Muscle layer of duodenum (tissue), 2 donors: ENCODE results near the gene OR1E1.
"Not testable (repeated sequence)": the region's sequence is repeated elsewhere in the genome, so short reads cannot be mapped to it uniquely, and the experiment has no call there.

Source experiments
- H3K27ac ChIP-seq: one replicate; pipeline ENCODE4 v1.7.0; 2013; ENCODE audit warnings: mild to moderate bottlenecking, low read length
- H3K27me3 ChIP-seq: one replicate; pipeline ENCODE4 v1.7.0; 2013; ENCODE audit warnings: low read depth, mild to moderate bottlenecking, control low read depth, low read length
- H3K36me3 ChIP-seq, 2 donors: one replicate each; pipeline ENCODE4 v1.7.0; 2013; ENCODE audit warnings: low read length in 2 of 2, control low read depth in 1 of 2, mild to moderate bottlenecking in 1 of 2; ENCODE audit not compliant: insufficient read depth in 2 of 2, control insufficient read depth in 1 of 2
- H3K4me1 ChIP-seq, 2 donors: one replicate each; pipeline ENCODE4 v1.7.0; 2013; ENCODE audit warnings: low read length in 2 of 2, mild to moderate bottlenecking in 2 of 2, control low read depth in 1 of 2, moderate library complexity in 1 of 2; ENCODE audit not compliant: insufficient read depth in 2 of 2, control insufficient read depth in 1 of 2
- H3K4me3 ChIP-seq, 2 donors: one replicate each; pipeline ENCODE4 v1.7.0; 2013; ENCODE audit warnings: low read length in 2 of 2, low read depth in 1 of 2, mild to moderate bottlenecking in 1 of 2
- H3K9me3 ChIP-seq, 2 donors: one replicate each; pipeline ENCODE4 v1.7.0; 2013; ENCODE audit warnings: low read length in 2 of 2, control low read depth in 1 of 2, mild to moderate bottlenecking in 1 of 2; ENCODE audit not compliant: control insufficient read depth in 1 of 2
- donor health status: healthy.

Gene OR1E1

GRCh38 chr17:3400055-3400454, 1.8 kb upstream of the OR1E1 start:
- Histone ChIP-seq H3K27me3 (no peaks in the 10 kb centered on the region), H3K4me3 (no peak overlapping the region), H3K27ac (no peak overlapping the region), H3K36me3 (no peaks in the 10 kb centered on the region), H3K4me1 (no peaks in the 10 kb centered on the region), H3K9me3 (peaks cover 0 to 3% of the 10 kb centered on the region in 2 donors)

DNA sequence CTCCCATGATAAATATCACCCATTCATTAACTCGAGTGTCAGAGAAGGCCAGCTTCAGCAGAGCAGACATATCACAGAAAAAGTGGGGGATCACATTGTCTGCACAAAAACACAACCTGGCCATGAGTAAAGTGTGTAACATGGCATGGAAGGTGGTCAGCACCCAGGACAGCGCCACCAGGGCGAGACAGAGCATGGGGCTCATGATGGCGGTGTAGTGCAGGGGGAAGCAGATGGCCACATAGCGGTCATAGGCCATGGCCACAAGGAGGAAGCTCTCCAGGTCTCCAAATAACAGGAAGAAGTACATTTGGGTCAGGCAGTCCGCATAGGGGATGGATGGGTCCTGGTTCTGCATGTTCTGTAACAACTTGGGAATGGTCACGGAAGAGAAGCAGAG, 409 bp downstream of the OR1E1 start:
- not testable (repeated sequence) for H3K36me3 ChIP-seq, H3K4me3 ChIP-seq

GRCh38 chr17:3389791-3390190, 8.4 kb downstream of the OR1E1 start:
- H3K36me3 ChIP-seq, result no peaks in the 10 kb centered on the region
- H3K4me3 ChIP-seq, result no peak overlapping the region
- H3K27me3 ChIP-seq, result no peaks in the 10 kb centered on the region
- peaks cover 0 to 9% of the 10 kb centered on the region in 2 donors for H3K9me3 ChIP-seq
- H3K27ac ChIP-seq, result no peak overlapping the region
- no peaks in the 10 kb centered on the region for H3K4me1 ChIP-seq

More for the DNA sequence above, 409 bp downstream of the OR1E1 start:
- H3K4me1 ChIP-seq, H3K27ac ChIP-seq, H3K9me3 ChIP-seq, H3K27me3 ChIP-seq: not testable (repeated sequence)

- Histone ChIP-seq H3K9me3 (no peaks in the 10 kb centered on the region), H3K4me3 (peak within 1 kb of the TSS in 1 of 2 donors; percentile 54), H3K36me3 (no peaks in the 10 kb centered on the region), H3K4me1 (no peaks in the 10 kb centered on the region), H3K27me3 (no peaks in the 10 kb centered on the region), H3K27ac (no peak within 1 kb of the TSS)
These were observed 12.1 kb downstream of the OR1E1 start, which contains the start of gene OR3A2 for GRCh38 chr17:3385869-3386816. Gene OR3A2 (minus strand): TSS chr17:3386308.

GRCh38 chr17:3381957-3382356, 16.3 kb downstream of the OR1E1 start:
- Histone ChIP-seq H3K27me3 (no peaks in the 10 kb centered on the region), H3K27ac (no peak overlapping the region), H3K9me3 (no peaks in the 10 kb centered on the region), H3K36me3 (no peaks in the 10 kb centered on the region), H3K4me1 (no peaks in the 10 kb centered on the region), H3K4me3 (no peak overlapping the region)

DNA sequence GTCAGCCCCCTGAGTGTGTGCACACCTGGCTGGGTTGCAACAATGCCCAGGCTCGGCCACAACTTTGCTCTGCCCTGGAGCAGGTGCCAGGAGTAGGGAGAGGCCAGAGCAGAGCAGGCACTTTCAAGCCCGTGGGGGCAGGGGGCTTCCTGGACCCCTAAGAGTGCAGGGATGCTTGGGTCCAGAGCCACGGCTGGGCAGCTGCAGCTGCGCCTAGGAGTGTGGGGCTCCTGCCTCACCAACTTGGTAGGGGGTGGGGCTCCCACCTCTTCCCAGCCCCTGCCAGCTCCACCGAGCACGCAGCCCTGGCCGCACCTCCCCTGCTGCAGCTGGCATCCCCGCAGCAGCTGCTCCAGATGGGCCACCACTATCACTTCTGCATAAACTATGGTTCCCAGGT, 19.9 kb downstream of the OR1E1 start:
- no peaks in the 10 kb centered on the region for H3K4me1 ChIP-seq
- peaks cover 0 to 8% of the 10 kb centered on the region in 2 donors for H3K9me3 ChIP-seq

GRCh38 chr17:3371167-3371566, 27.0 kb downstream of the OR1E1 start:
- not testable (repeated sequence) for H3K27ac ChIP-seq, H3K36me3 ChIP-seq, H3K27me3 ChIP-seq, H3K4me1 ChIP-seq, H3K9me3 ChIP-seq, H3K4me3 ChIP-seq

More for the DNA sequence above, 19.9 kb downstream of the OR1E1 start:
- H3K27me3 ChIP-seq, result no peaks in the 10 kb centered on the region
- no peak overlapping the region for H3K27ac ChIP-seq
- H3K36me3 ChIP-seq, result no peaks in the 10 kb centered on the region
- no peak overlapping the region for H3K4me3 ChIP-seq
